Fibroblast of the aortic adventitia (primary cell): ENCODE measurements around the gene IL1RAPL1. TPM values are rescaled to one million over a fixed set of nuclear protein-coding genes. Genes with fewer than 3 reads are reported as not detected.

Experiments
- DNase-seq: peaks from one replicate; pipeline ENCODE4 v3.0.0-alpha.2; 2010; ENCODE audit warnings: low read depth
- H3K4me3 ChIP-seq: 2 replicates; pipeline ENCODE4 v1.5.1; 2011; ENCODE audit warnings: low read depth, mild to moderate bottlenecking, control low read depth, low read length, moderate library complexity
- total RNA-seq: library from RNA; depleted of rRNA; stranded (reverse); fragments of >200 nt; gene quantifications from 2 replicates; pipeline ENCODE4 v1.2.3, GENCODE V29; 2012; ENCODE audit warnings: low replicate concordance
- TF ChIP-seq, protein P1 (sequence below): IDR thresholded peaks from 2 replicates; pipeline ENCODE4 v1.5.1; 2011; ENCODE audit warnings: mild to moderate bottlenecking, low read length, control low read depth, inconsistent platforms; ENCODE audit not compliant: insufficient read depth

Gene IL1RAPL1
- total RNA-seq, 1 donor = 7.1 TPM

DNA sequence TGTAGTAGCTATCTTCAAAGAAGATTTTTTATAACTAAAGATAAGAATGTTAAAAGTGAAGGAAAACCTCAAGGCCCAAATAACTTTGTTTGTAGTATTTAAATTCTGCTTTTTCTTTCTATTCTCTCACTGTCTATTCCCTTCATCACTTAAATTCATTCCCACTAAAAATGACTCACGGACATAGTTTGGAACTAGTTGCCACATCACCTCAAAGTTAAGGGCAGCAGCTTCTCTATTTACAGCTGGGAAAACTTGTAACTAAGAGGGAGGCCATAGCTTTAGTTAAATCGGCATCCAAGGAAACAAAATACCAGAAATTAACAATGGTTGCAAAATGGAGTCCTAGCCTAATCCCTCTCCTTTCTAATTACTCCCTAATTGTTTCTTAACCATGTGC, 1302.8 kb downstream of the IL1RAPL1 start:
- TF ChIP-seq, protein P1, sequence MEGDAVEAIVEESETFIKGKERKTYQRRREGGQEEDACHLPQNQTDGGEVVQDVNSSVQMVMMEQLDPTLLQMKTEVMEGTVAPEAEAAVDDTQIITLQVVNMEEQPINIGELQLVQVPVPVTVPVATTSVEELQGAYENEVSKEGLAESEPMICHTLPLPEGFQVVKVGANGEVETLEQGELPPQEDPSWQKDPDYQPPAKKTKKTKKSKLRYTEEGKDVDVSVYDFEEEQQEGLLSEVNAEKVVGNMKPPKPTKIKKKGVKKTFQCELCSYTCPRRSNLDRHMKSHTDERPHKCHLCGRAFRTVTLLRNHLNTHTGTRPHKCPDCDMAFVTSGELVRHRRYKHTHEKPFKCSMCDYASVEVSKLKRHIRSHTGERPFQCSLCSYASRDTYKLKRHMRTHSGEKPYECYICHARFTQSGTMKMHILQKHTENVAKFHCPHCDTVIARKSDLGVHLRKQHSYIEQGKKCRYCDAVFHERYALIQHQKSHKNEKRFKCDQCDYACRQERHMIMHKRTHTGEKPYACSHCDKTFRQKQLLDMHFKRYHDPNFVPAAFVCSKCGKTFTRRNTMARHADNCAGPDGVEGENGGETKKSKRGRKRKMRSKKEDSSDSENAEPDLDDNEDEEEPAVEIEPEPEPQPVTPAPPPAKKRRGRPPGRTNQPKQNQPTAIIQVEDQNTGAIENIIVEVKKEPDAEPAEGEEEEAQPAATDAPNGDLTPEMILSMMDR = no peak
- no peak overlapping the region for H3K4me3 ChIP-seq
- DNase-seq = no peak

DNA sequence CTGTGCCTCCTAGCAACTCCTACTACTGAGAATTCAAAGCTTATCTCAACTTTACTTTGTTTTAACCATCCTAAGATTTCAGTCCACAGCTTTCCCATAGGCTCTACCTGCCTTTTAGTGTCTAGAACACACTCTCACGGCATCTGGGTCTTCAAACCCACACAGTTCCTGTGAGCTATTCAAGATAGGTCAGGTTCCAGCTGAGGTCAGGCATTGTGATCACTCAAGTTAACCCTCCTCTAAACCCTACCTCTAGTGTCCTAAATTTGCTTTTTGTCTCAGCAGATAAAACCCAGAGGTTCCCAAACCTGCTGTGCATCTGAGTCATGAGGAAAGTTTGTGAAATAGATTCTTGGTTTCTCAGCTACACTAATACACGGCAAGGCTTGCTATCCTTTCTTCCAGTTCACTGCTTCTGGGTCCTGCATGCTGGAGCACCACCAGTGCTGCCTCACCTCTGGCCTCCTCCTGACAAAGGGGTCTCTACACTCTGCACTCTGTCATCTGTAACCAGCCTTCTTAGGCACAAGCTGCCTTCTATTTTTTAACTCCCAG, 1303.5 kb downstream of the IL1RAPL1 start:
- no peak for DNase-seq
- no peak overlapping the region for H3K4me3 ChIP-seq
- TF ChIP-seq, protein P1 = no peak

- TF ChIP-seq, protein P1 = no peak
- no peak overlapping the region for H3K4me3 ChIP-seq
- no peak for DNase-seq
Measured at GRCh38 chrX:29902004-29902403, 1314.8 kb downstream of the IL1RAPL1 start.

GRCh38 chrX:29903360-29903759, 1316.1 kb downstream of the IL1RAPL1 start:
- H3K4me3 ChIP-seq = no peak overlapping the region
- TF ChIP-seq, protein P1 = peak; percentile 57
- DNase-seq = peak; percentile 34

DNA sequence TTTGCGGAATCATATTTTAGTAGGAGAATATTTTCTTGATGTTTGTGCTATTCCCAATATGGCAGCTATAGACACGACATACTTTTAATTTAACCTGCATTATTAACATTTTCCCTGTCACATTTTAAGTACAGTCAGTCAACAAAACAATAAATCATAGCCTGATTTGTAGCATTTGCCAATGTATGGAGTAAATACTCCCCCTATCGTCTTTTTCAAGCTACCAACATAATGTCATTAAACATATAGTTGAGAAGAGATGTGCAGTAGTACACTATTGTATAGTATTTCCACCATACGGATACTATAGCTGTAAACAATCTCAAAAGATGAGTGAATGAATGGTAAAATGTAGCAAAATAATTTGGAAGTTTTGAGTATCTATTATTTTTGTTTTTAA, 1324.4 kb downstream of the IL1RAPL1 start:
- no peak overlapping the region for H3K4me3 ChIP-seq
- TF ChIP-seq, protein P1 = peak; percentile 11
- DNase-seq = peak; percentile 6

DNA sequence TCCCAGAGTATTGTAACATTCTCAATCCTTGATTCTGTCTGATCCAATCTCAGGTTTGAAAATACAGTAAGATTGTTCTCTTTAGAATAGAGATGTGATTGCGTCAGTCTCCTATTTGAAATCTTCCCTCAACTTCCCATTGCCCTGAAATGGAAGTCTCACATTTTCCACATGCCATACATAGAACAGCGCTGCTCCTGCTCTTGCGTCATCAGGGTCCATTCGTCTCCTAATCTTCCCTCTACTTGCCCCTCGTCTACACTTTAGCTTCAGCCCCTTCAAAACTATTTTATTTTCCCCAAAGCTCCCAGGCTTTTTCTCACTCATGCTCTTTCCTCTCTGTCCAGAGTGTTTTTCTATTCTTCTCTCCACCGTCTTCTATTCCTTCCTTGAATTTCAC, 1326.4 kb downstream of the IL1RAPL1 start:
- no peak overlapping the region for H3K4me3 ChIP-seq
- DNase-seq = no peak
- TF ChIP-seq, protein P1 = no peak

DNA sequence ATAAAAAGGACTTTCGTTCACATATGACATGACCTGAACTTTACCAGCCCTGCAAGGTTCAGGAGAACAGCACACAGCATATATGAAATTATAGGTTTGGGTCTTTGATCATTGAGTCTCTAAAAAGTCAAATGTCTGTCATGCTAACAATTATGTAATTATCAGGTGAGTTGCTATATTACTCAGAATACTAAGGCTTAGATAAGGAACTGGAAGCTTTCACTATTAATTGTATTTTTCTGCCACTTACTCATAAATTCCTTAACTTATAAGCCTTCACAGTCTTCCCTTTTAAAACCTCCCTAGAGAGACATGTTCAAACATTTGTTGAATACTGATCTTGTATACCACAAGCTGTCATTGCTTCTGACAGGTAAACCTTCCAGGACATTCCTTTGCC, 1335.4 kb downstream of the IL1RAPL1 start:
- DNase-seq = no peak
- H3K4me3 ChIP-seq = no peak overlapping the region
- TF ChIP-seq, protein P1 = no peak
